NOMO-1 (cell line): Measurements from ENCODE around the gene NR2F1-AS1.
"Not testable (repeated sequence)": the region's sequence is repeated elsewhere in the genome, so short reads cannot be mapped to it uniquely, and the experiment has no call there.

ENCODE experiments used
- DNase-seq, 2 experiments: peaks; one replicate each; lab custom pipeline; 2025; ENCODE audit not compliant: unreplicated experiment in 2 of 2; lab: John Stamatoyannopoulos, UW

The NR2F1-AS1 gene

GRCh38 chr5:93557021-93557604, 23.9 kb downstream of the NR2F1-AS1 start:
- no peak for DNase-seq

GRCh38 chr5:93549594-93549993, 31.4 kb downstream of the NR2F1-AS1 start:
- DNase-seq = not testable (repeated sequence)

DNA sequence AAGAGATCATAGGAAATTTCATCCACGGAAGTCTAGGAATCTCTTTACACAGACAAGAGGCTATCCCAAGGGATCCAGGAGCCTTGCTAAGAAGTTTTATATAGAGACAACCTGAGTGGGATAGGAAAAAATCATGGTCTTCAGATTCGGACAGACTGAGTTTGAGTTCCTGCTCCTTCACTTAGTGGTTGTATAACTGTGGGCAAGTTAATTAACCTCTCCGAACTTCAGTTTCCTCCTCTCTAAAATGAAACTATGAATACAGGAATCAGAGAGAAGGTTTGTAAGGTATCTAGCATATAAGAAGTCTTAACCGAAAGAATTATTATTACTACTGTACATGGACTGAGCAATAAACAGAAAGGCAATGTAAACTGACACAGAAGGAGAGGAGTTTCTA, 35.1 kb downstream of the NR2F1-AS1 start:
- DNase-seq = no peak

- DNase-seq = no peak
These were observed 48.6 kb downstream of the NR2F1-AS1 start for GRCh38 chr5:93532370-93532769.

GRCh38 chr5:93521815-93522214, 59.2 kb downstream of the NR2F1-AS1 start:
- DNase-seq = not testable (repeated sequence)

- no peak for DNase-seq
These were observed 61.3 kb downstream of the NR2F1-AS1 start for GRCh38 chr5:93519740-93520139.

GRCh38 chr5:93517828-93518227, 63.2 kb downstream of the NR2F1-AS1 start:
- DNase-seq = no peak

GRCh38 chr5:93513298-93513697, 67.7 kb downstream of the NR2F1-AS1 start:
- DNase-seq = no peak

- DNase-seq = no peak
These were observed 68.2 kb downstream of the NR2F1-AS1 start for GRCh38 chr5:93512799-93513198.

DNA sequence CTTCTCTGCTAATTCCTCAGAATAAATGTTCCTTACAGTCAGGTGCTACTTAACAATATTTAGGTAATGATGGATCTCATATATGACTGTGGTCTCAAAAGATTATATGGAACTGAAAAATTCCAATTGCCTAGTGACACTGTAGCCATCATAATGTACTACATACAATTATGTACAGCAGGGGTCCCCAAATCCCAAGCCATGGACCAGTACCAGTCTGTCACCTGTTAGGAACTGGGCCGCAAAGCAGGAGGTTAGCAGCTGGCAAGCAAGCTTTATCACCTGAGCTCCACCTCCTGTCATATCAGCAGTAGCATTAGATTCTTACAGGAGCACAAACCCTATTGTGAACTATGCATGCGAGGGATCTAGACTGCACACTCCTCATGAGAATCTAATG, 69.6 kb downstream of the NR2F1-AS1 start:
- no peak for DNase-seq

GRCh38 chr5:93510626-93511380, 70.2 kb downstream of the NR2F1-AS1 start:
- DNase-seq = no peak

DNA sequence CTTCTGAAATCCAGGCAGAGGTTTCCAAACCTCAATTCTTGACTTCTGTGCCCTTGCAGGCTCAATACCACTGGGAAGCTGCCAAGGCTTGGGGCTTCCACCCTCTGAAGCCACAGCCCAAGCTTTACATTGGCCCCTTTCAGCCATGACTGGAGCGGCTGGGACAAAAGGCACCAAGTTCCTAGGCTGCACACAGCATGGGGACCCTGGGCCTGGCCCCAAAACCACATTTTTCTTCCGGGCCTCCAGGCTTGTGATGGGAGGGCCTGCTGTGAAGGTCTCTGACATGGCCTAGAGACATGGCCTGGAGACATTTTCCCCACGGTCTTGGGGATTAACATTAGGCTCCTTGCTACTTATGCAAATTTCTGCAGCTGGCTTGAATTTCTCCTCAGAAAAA, 75.5 kb downstream of the NR2F1-AS1 start:
- DNase-seq = not testable (repeated sequence)

- DNase-seq = no peak
These were observed 77.4 kb downstream of the NR2F1-AS1 start for GRCh38 chr5:93503598-93504067.

- no peak for DNase-seq
These were observed 83.9 kb downstream of the NR2F1-AS1 start for GRCh38 chr5:93497096-93497495.

- no peak for DNase-seq
These were observed 101.0 kb downstream of the NR2F1-AS1 start for GRCh38 chr5:93479982-93480509.

DNA sequence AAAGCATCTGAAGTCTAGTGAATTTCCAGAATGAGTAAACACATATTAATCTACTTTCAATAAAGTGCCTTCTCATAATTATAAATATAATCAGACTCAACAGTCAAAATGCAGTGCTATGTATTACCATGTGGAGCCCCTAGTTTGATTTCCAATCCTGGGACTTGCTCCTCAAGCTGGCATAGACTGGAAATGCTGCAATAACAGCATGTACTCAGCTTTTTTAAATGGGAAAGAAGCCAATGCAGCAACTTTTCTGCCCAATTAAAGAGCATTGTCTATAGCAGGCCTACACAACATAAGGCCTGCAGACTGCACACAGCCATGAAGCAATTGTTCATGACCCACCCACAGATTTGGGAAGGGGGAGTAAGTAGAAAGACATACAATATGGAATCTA, 103.2 kb downstream of the NR2F1-AS1 start:
- DNase-seq = no peak

DNA sequence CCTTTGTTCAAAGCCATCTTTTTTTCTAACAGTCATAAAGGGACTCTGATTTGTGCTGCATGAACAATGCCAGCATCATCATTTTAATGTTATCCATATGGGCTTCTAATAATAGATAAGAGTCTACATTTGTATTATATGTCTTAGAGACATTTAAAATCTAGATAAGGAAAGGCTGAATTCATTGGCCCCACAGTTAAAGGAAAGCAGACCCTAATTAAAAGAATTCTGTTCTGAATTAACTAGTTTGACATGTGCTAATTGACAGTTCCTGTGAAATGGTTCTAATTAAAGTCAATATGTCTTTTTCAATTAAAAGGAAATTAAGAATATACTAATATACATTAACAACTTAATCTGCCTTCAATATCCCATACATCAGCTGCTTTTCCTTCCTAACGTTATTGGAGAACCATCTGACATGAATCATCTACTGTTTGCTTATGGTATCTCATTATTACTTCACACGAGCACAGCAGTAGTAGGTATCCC, 104.7 kb downstream of the NR2F1-AS1 start:
- DNase-seq = no peak

DNA sequence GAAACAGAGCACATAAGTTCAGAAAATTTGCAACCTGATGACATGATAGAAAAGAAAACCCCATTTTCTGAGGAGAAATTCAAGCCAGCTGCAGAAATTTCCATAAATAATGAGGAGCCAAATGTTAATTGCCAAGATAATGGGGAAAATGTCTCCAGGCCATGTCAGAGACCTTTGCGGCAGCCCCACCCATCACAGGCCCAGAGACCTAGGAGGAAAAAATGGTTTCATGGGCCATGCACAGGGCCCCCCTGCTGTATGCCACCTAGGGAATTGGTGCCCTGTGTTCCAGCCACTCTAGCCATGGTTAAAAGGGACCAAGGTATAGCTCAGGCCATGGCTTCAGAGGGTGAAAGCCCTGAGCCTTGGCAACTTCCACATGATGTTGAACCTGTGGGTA, 118.1 kb downstream of the NR2F1-AS1 start:
- DNase-seq = no peak

DNA sequence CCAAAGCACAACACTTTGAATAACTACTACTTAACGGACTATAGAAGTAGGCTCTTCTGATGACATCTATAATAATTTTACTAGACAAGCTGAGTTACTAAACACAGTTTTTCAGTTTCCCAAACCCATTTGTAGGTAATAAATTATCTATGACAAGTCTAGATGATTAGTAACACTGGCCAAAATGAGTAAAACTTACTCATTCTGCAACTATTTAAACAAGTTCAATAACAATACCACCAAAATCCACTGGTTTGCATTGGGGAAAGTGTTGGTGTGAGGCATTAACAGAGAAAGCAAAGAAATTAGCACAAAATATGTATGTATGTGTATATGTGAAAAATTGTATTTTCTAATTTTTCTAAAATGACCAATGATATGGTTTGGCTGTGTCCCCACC, 119.3 kb downstream of the NR2F1-AS1 start:
- DNase-seq = no peak

DNA sequence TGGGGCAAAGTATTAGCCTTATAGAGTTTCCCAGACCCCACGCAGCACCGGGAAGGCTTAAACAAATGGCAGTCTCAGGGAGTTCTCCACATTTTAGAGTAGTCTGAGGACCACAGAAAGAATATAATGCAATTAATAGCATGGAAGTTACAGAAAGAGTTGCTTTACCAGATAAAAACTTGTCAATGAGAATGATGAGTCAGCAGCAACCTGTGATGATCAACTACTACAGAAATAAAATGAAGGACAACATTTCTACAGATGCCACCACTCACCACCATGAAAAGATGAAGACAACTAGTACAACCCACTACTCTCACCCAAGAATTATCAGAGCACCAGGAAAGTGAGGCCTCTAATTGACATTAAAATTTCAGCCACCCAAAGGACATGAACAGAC, 120.7 kb downstream of the NR2F1-AS1 start:
- no peak for DNase-seq

GRCh38 chr5:93456796-93457195, 124.2 kb downstream of the NR2F1-AS1 start:
- DNase-seq = not testable (repeated sequence)

DNA sequence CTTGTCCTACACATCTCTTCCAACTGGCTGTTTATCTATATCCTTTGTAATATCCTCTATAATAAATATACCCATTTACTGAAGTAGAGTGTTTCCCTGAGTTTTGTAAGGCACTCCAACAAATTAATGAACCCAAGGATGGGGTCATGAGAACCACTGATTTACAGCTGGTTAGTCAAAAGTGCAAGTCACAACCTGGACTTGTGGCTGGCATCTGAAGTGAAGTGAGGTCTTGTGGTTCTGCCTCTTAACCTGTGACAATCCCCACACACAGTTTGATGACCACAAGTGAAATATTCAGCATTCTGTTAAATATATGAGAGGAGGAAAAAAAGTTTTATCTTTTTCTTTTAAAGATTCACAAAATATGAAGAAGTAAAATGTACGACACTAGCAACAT, 126.1 kb downstream of the NR2F1-AS1 start:
- no peak for DNase-seq
